ENCODE data around the gene GAR1.
A peak's percentile ranks its signal among the peaks of the same experiment; 100 is the strongest.

The GAR1 gene

GRCh38 chr4:109847896-109848442 lies 32.4 kb downstream of the GAR1 start, which contains the start of gene LRIT3:
Gene LRIT3 (plus strand): TSS chr4:109848107. CDS start chr4:109848202, 95 bp downstream.
- no peak for DNase-seq

DNA sequence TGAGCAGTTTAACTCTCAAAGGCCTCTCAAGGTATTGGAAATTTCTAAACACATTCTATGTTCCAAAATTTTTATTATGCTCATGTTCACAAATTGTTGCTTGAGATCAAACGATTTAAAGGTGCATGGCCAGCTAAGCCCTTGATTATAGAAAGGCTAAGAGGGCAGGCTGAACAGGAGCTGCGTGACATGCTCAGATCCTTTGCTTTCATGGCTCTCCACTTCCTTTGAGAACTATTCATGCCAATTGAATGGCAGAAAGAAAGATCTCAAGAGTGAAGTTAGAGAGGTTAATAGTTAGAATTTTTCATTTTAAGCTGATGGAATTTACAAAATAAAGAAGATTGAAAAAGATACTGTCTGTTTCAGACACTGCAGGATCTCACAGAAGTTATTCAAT lies 32.9 kb downstream of the GAR1 start:
- DNase-seq = no peak

DNA sequence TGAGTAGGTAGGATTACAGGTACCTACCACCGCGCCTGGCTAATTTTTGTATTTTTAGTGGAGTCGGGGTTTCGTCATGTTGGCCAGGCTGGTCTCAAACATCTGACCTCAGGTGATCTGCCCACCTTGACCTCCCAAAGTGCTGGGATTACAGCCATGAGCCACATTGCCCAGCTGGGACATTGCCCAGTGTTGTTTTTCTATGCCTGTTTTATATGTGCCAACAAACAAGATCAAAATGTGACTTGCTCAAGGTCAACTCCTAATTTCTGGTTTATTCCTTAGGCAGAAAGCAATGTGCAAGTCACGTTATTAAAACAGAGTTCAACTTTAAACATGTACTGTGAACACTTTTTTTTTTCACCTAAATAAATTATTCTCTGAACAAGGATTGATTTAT lies 35.0 kb downstream of the GAR1 start:
- no peak for DNase-seq

GRCh38 chr4:109859426-109860300 lies 44.1 kb downstream of the GAR1 start:
- peak; percentile 46 for DNase-seq

DNA sequence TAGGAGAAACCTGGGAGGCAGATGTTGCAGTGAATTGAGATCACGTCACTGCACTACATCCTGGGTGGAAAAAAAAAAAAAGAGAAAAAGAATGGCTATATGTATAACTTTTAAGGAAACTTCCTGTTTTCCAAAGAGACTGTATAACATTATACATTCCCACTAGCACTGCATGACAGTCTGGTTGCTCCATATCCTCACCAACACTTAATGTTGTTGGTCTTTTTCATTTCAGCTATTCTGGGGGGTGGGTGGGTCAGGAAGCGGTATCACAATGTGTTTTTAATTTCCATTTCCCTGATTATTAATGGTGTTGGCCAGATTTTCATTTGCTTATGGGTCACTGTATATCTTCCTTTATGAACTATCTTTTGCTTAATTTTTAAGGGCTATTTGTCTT lies 45.7 kb downstream of the GAR1 start:
- no peak for DNase-seq

- DNase-seq = no peak
Observed at GRCh38 chr4:109861916-109862511, 46.5 kb downstream of the GAR1 start.

GRCh38 chr4:109864134-109864533 lies 48.6 kb downstream of the GAR1 start:
- peak; percentile 3 for DNase-seq

GRCh38 chr4:109870061-109870460 lies 54.5 kb downstream of the GAR1 start:
- no peak for DNase-seq

DNA sequence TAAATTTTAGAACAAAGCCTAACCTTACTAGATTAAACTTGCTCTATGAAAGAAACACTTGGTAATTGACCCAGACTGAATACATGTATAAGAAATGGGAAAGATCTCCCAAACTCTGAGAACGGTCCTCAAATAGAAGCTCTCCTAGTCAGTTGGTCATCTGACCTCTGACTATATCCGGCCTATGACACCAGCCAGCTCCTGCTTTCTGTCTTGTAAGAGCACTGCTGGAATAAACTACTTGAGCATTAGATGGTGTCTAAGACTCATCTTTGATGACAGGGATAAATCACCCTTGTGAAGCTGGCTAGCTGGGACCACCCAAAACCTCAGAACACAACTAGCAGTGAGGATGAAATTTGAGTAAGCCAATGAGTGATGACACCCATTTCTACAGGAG lies 56.5 kb downstream of the GAR1 start:
- no peak for DNase-seq

DNA sequence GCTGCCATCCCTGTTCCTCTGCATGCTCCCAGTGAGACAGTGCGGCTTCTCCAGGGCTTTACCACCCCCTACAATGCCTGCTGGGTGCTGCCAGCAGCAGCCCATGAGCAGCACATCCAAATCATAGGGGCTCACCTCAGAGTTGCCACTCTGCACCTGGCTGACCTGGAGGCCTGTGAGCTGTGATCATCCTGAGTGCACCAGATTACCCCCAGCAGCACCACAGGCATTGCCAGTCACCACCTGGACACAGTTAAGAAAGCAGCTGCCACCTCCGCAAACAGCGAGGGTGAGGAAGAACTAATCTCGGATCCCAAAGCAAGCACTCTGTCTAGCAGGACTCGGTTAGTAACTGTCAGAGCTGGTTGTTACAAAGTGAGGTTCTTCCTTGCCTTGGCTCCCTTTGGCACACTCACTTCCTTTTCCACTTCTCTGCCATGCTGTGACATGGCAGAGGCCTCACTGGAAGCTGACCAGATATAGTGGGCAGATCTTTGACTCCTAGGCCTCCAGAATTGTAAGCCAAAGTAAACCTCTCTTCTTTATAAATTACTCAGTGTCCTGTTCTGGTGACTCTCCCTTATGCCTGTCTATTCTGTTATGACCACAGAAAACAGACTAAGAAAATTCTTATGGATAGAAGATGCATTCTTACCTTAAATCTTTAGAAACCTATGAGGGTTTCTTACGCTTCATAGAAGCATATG lies 57.5 kb downstream of the GAR1 start:
- no peak for DNase-seq

GRCh38 chr4:109873791-109874514 lies 58.4 kb downstream of the GAR1 start:
- no peak for DNase-seq
